HG02852 (cell line): Measurements from ENCODE around the gene TSPEAR.
"Not testable (repeated sequence)": the region's sequence is repeated elsewhere in the genome, so short reads cannot be mapped to it uniquely, and the experiment has no call there.

Experiments
- ATAC-seq: cut with Tn5 transposase; IDR thresholded peaks from one replicate; pipeline ENCODE4 v1.9.1; 2021; ENCODE audit warnings: mild to moderate bottlenecking, moderate library complexity; ENCODE audit not compliant: unreplicated experiment

Gene TSPEAR

DNA sequence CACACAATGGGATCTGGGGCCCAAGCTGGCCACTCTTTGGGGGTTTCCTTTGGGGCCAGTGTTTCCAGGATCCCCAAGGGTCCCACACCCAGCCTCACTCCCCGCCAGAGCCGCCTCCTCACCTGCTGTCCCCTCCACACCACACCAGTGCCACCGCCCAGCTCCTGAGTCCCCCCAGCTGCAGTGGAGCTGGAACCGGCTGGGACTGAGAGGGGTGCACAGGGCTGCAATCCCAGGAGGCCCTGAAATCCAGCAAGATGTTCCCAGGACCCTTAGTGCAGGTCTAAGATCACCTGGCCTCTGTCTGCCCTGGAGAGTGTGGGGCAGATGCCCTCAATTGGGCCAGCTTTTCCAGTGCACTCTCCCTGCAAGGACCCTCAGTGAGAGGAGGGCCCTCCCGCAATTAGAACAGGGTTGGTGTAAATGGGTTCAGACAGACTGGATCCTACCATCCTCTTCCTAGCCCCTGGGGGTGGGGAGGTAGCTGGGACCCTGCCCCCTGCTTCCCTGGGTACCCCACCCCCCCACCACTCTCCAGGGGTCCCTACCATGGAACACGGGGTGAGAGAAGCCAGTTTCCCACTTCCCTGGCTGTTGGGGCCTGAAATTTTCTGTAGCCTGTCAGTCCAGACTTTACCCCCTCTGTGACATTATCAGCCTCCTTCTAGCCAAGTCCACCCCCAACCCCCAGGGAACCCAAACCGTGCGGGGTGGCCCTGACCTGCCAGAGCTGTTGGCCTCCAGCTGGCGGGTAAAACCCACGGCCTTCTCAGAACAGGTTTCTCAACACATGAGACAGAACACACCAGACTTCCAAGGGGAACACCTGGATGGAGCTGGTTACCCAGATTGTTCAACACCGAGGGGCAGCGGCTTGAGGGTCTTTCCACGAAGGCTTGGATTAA lies 7.4 kb downstream of the TSPEAR start:
- ATAC-seq = no peak

DNA sequence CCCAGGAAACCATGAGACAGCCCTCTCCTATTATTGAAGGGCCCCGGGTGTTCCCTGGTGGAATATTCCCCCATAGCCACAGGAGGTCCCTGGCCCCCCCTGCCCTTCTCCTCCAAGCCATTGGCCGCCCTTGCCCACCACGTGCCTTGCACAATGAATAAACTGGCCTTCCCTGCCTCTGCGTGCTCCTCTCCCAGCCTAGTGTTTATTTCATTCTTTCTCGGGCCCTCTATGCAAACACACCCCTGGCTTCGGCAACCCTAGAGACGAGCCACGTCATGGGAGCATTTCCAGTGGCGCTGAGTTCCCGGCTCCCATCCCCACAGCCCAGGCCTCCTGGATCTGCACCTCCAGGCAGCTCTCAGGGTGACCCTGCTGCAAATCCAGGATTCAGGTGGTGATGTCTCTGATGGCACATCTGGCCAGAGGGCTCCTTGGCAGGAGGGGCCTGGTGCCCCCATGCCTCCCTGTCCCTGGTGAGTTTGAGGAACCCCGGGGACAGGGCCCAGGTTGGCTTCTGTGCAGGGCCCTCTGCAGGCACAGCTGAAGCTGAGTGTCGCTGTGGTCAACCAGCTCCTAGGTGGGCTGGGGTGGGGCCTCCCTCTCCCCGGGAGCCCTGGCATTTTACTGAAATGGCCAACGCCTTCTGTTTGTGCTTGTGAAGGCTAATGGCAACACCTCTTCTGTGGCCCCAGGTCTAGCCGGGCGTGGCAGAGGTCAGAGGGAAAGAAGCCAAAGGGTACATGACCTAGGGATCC lies 8.2 kb downstream of the TSPEAR start:
- ATAC-seq = no peak

- no peak for ATAC-seq
Measured at GRCh38 chr21:44702111-44702972, 9.0 kb downstream of the TSPEAR start.

DNA sequence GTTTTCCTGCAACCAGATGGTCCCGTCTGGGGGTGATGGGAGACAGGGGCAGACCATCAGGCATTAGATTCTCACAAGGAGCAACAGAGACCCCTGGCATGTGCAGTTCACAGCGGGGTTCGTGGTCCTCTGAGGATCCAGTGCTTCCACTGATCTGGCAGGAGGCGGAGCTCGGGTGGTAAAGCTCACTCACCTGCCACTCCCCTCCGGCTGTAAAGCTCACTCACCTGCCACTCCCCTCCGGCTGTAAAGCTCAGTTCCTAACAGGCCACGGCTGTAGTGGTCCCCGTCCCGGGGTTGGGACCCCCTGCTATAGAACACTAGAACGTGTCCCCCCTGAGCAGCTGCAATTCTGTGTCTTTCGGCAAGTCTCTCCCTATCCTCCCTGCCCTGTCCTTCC lies 9.8 kb downstream of the TSPEAR start:
- ATAC-seq = no peak

DNA sequence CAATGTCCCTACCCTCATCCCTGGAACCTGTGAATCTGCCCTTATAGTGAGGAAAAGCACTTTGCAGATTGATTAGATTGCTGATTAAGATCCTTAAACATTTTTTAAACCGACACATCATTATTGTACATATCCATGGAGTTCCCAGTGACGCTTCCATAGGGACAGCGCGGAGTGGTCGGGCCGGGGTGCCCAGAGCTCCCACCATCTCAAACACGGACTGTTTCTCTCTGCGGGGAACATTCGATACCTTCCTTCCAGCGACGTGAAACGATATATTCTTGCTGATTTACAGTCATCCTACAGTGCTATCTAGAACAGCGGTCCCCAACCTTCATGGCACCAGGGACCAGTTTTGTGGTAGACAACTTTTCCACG lies 10.4 kb downstream of the TSPEAR start:
- no peak for ATAC-seq

- ATAC-seq = no peak
Measured at GRCh38 chr21:44700101-44701022, 11.0 kb downstream of the TSPEAR start.

- no peak for ATAC-seq
Measured at GRCh38 chr21:44699502-44700001, 11.8 kb downstream of the TSPEAR start.

DNA sequence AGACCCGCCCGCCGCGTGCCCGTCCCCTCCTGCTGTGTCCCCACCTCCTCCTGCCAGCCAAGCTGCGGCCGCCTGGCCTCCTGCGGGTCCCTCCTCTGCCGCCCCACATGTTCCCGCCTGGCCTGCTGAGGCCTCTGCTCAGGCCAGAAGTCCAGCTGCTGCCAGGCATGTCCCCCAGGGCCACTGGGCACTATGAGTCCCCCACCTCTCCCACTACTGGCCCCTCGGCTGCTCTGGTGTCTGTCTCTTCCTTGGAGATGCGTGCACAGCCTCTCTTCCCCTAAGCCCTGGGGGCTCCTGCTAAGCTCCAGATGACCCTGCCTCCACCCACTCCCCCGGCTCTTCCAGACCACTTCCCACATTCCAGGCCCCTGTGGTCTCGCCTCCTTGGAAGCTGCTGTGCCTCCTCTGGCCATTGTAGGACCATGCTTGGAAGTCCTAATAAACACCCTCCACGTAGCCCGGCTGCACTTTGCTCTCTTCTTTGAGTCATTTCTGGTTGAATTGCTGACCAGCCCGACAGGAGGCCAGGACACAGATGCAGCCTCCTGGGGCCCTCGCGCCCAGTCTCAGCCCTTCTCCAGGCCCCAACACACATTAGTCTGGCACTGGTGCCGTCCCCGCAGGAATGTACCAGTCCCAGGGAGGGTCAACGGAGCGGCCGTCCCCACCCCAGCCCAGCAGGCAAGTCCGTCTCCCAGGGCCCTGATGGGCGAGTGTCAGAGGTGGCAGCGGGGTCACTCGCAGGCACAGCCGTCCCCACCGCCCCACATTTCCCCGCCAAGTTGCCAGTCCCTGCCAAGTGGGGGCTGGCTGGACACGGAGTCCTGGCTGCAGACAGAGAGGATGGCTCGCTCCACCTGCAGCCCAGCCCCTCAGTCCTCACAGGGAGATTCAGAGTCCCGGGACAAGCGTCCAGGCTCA lies 13.3 kb downstream of the TSPEAR start:
- ATAC-seq = no peak

- not testable (repeated sequence) for ATAC-seq
Measured at GRCh38 chr21:44697172-44697810, 14.1 kb downstream of the TSPEAR start, which contains the start of gene KRTAP10-12. KRTAP10-12 (plus strand) TSS chr21:44697172; CDS start chr21:44697202, 30 bp downstream.

DNA sequence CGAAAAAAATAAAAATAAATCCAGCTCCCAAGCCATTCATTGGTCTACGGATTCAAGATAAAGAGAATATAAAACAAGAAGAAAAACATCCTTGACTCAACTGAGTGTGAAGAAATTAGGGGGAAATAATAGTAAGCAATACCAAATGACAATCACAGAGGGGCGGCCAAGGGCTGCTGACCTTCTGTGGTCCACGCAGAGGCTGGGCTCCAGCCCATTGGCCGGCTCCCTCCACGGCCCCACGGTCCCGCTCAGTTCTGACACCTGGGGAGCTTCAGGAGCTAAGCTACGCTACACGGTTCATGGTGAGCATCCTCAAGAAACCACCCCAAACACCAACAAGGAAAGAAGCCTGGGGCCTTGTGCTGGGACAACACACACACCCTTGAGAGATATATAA lies 14.8 kb downstream of the TSPEAR start:
- ATAC-seq = no peak

GRCh38 chr21:44695641-44696040 lies 15.7 kb downstream of the TSPEAR start:
- ATAC-seq = no peak

DNA sequence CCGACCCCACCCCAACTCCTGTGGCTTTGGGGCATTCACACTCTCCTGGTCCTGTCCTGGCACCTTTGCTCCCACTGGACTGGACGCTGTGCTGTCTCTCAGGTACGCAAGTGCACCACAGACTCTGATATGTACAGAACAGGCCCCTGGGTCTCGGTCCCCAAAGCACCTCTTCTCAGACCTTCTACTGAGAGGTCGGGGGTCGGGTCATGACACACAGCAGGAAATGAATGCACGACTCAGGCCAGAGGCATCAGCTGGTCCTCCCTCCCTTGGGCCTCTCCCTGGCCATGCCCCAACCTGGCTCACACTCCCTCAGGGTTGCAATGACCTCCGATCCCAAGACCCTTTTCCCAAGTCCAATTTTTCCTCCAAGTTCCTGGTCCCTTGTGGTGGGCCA lies 16.2 kb downstream of the TSPEAR start:
- no peak for ATAC-seq

- ATAC-seq = no peak
Measured at GRCh38 chr21:44694776-44695175, 16.6 kb downstream of the TSPEAR start.

GRCh38 chr21:44692798-44693512 lies 18.4 kb downstream of the TSPEAR start:
- ATAC-seq = no peak

DNA sequence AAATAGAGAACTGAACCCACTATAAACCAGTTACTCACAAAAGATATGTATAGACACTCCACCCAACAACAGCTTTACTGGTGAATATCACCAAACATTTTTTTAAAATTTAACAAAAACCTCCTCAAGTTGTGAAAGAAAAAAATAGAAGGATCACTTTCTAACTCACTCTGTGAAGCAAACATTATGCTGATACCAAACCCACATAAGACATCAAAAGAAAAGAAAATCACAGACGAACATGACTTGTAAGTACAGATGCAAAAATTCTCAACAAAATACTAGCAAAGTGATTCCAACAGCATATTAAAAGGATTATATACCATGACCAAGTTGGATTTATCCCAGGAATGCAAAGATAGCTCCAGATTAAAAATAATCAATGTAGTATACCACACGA lies 19.7 kb downstream of the TSPEAR start:
- no peak for ATAC-seq

DNA sequence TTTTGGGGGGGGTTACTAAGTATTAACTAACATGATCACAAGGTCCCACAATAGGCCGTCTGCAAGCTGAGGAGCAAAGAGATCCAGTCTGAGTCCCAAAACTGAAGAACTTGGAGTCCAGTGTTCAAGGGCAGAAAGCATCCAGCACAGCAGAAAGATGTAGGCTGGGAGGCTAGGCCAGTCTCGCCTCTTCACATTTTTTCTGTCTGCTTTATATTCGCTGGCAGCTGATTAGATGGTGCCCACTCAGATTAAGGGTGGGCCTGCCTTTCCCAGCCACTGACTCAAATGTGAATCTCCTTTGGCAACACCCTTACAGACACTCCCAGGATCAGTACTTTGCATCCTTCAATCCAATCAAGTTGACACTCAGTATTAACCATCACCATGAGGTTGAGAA lies 21.6 kb downstream of the TSPEAR start:
- not testable (repeated sequence) for ATAC-seq

- no peak for ATAC-seq
Measured at GRCh38 chr21:44687671-44688070, 23.7 kb downstream of the TSPEAR start.
